Thyroid gland (tissue), 4 donors: ENCODE results near the gene SLC47A2.

Experiments
- CTCF ChIP-seq, 6 experiments: fragments of 200-600 bp in 3 of 6; fragments of 450-650 bp in 3 of 6; sonication (generic) in 3 of 6; IDR thresholded peaks; one replicate each; pipeline ENCODE4 v1.5.1; 2016 to 2019; ENCODE audit warnings: antibody characterized with exemption in 6 of 6, mild to moderate bottlenecking in 2 of 6, inconsistent platforms in 1 of 6, moderate library complexity in 1 of 6
- POLR2A ChIP-seq, 2 donors: fragments of 450-650 bp; IDR thresholded peaks; one replicate each; pipeline ENCODE4 v1.6.1; 2017; ENCODE audit warnings: antibody characterized with exemption in 2 of 2, mild to moderate bottlenecking in 2 of 2, moderate library complexity in 1 of 2

GRCh38 chr17:19702217-19702641, 14.2 kb downstream of the SLC47A2 start:
- TF ChIP-seq CTCF (IDR thresholded peaks at IDR 0.05) (no peak), POLR2A (IDR thresholded peaks at IDR 0.05) (no peak)
